ENCODE measurements around the gene CNOT11. TPM values are rescaled to one million over a fixed set of nuclear protein-coding genes. Genes with fewer than 3 reads are reported as not detected.
"Not testable (repeated sequence)": the region's sequence is repeated elsewhere in the genome, so short reads cannot be mapped to it uniquely, and the experiment has no call there.

CNOT11 gene
- total RNA-seq, 2 experiments from 2014 or later, result 56.7 to 59.7 TPM

DNA sequence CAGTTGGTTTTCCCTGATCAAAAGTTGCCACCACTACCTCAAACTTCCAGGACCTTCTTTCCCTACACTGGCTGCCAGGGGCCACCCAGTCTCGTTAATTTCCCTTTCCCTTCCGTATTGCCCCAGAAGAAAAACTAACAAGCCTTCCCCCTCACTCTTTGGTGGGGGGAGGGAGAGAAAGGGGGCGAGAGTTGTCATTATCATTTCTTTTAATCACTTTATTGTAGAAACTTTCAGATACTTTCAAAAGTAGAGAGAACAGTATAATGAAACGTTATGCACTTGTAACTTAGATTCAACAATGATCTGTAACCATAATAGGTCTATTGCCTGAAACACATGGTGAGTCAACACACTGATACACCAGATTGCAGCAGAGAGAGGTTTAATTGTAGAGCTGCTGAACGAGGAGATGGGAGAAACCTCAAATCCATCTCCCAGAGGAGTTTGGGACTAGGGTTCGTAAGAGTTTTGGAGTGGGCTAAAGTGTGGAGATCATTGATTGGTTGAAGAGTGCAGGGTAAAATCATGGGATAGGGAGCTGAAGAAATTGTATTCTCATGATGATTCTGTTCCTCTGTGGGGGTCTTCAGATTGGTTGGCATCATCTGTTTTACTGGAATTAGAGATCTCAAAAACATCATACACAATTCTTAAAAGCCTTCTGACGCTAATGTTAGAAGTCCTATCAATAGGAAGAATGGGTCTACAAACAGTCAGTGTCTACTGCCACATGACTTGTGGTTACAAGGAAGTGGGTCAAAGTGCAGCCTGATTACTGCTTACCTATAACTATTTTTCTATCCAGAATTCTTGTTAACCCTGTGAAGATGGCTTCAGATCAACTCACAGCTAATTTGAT lies 58.4 kb downstream of the CNOT11 start:
- Mint-ChIP-seq H3K27me3 (no peaks in the 10 kb centered on the region), H3K36me3 (ENCODE audit: low read depth) (peaks cover 11% of the 10 kb centered on the region), H3K4me1 (ENCODE audit: low read depth) (peaks cover 47% of the 10 kb centered on the region), H3K27ac (peak overlapping the region; percentile 80), H3K9me3 (no peaks in the 10 kb centered on the region), H3K4me3 (peak overlapping the region; percentile 31)
- ChIA-PET CTCF (interaction anchor here (1.0 to 2.8 kb wide), 5 partner anchors 19 to 164 kb away, joined by 3 to 13 read pairs (median 3); partner anchors contain the start of gene RFX8), POLR2A (interaction anchor here (0.9 to 1.9 kb wide), 3 partner anchors 17 to 308 kb away, joined by 3 to 6 read pairs (median 3); no protein-coding TSS in a partner anchor)
- TF ChIP-seq, protein P1, sequence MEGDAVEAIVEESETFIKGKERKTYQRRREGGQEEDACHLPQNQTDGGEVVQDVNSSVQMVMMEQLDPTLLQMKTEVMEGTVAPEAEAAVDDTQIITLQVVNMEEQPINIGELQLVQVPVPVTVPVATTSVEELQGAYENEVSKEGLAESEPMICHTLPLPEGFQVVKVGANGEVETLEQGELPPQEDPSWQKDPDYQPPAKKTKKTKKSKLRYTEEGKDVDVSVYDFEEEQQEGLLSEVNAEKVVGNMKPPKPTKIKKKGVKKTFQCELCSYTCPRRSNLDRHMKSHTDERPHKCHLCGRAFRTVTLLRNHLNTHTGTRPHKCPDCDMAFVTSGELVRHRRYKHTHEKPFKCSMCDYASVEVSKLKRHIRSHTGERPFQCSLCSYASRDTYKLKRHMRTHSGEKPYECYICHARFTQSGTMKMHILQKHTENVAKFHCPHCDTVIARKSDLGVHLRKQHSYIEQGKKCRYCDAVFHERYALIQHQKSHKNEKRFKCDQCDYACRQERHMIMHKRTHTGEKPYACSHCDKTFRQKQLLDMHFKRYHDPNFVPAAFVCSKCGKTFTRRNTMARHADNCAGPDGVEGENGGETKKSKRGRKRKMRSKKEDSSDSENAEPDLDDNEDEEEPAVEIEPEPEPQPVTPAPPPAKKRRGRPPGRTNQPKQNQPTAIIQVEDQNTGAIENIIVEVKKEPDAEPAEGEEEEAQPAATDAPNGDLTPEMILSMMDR (IDR thresholded peaks at IDR 0.05), result no peak
- ATAC-seq, result no peak
- peak; percentile 35 for DNase-seq
- intact Hi-C loops (cut with micrococcal nuclease), result no loop called here

DNA sequence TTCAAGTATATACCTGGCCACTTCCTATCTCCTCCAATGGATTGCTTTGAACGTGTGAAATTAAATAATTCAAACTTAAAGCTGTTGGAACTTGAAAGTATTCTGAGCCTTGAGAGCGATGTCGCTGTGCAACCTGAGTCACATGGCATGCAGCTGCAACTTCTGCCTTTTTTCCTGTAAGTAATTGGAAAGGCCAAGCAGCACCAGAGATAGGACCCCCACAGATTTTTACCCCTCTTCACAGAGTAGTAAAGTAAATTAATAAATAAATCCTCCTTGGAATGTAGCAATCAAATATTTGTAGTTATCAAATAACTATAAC lies 59.0 kb downstream of the CNOT11 start:
- H3K27me3 Mint-ChIP-seq, result no peaks in the 10 kb centered on the region
- no peak for ATAC-seq

DNA sequence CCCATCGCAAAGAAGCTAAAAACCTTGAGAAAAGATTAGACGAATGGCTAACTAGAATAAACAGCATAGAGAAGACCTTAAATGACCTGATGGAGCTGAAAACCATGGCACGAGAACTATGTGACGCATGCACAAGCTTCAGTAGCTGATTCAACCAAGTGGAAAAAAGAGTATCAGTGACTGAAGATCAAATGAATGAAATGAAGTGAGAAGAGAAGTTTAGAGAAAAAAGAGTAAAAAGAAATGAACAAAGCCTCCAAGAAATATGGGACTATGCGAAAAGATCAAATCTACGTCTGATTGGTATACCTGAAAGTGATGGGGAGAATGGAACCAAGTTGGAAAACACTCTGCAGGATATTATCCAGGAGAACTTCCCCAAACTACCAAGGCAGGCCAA lies 63.9 kb downstream of the CNOT11 start:
- H3K9me3 Mint-ChIP-seq; ATAC-seq; H3K36me3 Mint-ChIP-seq (ENCODE audit: low read depth); H3K27me3 Mint-ChIP-seq; intact Hi-C loops (cut with micrococcal nuclease); H3K4me3 Mint-ChIP-seq; DNase-seq; H3K27ac Mint-ChIP-seq: not testable (repeated sequence)
- POLR2A ChIA-PET, result interaction anchor here (1.3 kb wide), 1 partner anchor 12 kb away, joined by 3 read pairs; no protein-coding TSS in a partner anchor
- H3K4me1 Mint-ChIP-seq (ENCODE audit: low read depth), result peaks cover 24% of the 10 kb centered on the region
- CTCF ChIA-PET, result interaction anchor here (1.3 to 1.9 kb wide), 2 partner anchors 12 to 26 kb away, joined by 4 to 5 read pairs; no protein-coding TSS in a partner anchor

More for the DNA sequence above, 59.0 kb downstream of the CNOT11 start:
- peaks cover 5% of the 10 kb centered on the region for H3K36me3 Mint-ChIP-seq (ENCODE audit: low read depth)
- TF ChIP-seq, protein P1 (IDR thresholded peaks at IDR 0.05), result no peak
- intact Hi-C loops (cut with micrococcal nuclease), result no loop called here
- no peak for DNase-seq
- H3K4me1 Mint-ChIP-seq (ENCODE audit: low read depth), result peaks cover 50% of the 10 kb centered on the region
- peak overlapping the region; percentile 31 for H3K4me3 Mint-ChIP-seq
- ChIA-PET CTCF (interaction anchor here (1.0 to 2.8 kb wide), 5 partner anchors 19 to 163 kb away, joined by 3 to 13 read pairs (median 3); partner anchors contain the start of gene RFX8), POLR2A (interaction anchor here (0.9 to 1.9 kb wide), 2 partner anchors 16 to 41 kb away, joined by 3 to 6 read pairs; no protein-coding TSS in a partner anchor)
- no peaks in the 10 kb centered on the region for H3K9me3 Mint-ChIP-seq
- peak overlapping the region; percentile 40 for H3K27ac Mint-ChIP-seq

Small RNA genes within 50 kb of the gene (microRNA-seq; reads per million reads assigned to microRNA genes)
- 2.4 reads per million for gene MIR5696 (ENCODE audit: borderline microRNAs expressed, borderline replicate concordance)

Other genes starting within 250 kb of the CNOT11 start
- gene TBC1D8, start 101.5 kb upstream of the CNOT11 start, total RNA-seq, result 1 to 10 TPM; 3.2 to 3.3 TPM
- gene RNF149, start 55.8 kb downstream of the CNOT11 start, total RNA-seq, result 10 to 100 TPM; 48.7 to 53.2 TPM
- gene CREG2, start 134.6 kb downstream of the CNOT11 start, total RNA-seq, result not detected
- gene RFX8, start 222.2 kb downstream of the CNOT11 start, total RNA-seq, result under 1 TPM in 1 of 2 experiments, not detected in 1; 0.18 TPM